Suppressor macrophage treated with lipopolysaccharide for 4 hours (primary cell): ENCODE results near the gene OXSR1.
"Not testable (repeated sequence)": the region's sequence is repeated elsewhere in the genome, so short reads cannot be mapped to it uniquely, and the experiment has no call there.

ENCODE experiments used
- DNase-seq: peaks from one replicate; pipeline ENCODE4 v3.0.0-alpha.2; 2020

OXSR1 gene

GRCh38 chr3:38169027-38169317 lies 3.6 kb downstream of the OXSR1 start:
- DNase-seq = peak; percentile 56

DNA sequence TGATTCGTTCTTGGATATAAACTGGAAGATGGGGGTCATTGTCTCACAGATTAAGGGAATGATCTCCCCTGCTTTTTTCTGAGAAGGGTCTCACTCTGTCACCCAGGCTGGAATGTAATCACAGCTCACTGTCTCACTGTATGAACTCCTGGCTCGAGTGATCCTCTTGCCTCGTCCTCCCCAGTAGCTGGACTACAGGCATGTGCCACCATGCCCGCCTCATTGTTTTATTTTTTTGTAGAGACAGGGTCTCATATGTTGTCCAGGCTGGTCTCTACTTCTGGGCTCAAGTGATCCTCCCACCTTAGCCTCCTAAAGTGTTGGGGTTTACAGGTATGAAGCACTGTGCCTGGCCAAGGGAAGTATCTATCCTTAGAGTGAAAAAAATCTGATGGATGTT lies 5.4 kb downstream of the OXSR1 start:
- DNase-seq = no peak

DNA sequence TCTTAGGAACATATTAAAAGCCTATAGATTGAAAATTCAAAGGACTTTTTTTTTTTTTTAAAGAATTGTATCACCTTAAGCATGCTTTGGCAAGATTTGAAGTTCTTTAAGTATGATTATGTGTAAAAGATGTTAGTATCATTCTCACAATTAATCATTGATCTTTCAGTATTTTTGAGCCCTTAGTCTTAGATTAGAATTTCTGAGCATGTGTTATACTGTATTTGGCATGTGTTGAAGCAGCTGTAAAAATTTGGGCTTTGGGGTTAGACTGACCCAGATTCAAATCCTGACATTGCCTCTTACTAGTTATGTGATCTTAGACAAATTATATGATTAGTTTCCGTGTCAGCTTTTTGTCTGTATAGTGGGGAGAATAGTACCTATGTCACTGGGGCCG lies 6.3 kb downstream of the OXSR1 start:
- no peak for DNase-seq

DNA sequence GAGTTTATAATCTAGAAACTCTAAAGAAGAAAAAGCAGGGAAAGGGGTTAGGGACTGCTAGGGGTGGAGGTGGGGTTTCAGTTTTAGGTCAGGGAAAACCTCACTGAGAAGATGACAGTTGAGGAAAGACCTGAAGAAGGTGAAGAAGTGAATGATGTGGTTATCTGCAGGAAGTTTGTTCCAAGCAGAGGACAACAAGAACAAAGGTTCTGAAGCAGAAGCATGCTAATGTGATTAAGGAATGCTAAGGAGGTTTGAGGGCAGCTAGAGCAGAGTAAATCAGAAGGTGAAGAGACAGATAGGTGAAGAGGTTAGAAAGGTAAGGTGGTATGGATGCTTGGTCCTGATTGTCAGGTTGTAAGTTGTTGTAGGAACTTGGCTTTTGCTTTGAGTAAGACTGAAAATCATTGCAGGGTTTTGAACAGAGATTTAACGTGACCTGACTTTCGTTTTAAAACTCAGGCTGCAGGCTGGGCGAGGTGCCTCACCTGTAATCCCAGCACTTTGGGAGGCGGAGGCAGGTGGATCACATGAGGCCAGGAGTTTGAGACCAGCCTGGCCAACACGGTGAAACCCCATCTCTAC lies 8.6 kb downstream of the OXSR1 start:
- DNase-seq = no peak

GRCh38 chr3:38177181-38177580 lies 11.8 kb downstream of the OXSR1 start:
- no peak for DNase-seq

DNA sequence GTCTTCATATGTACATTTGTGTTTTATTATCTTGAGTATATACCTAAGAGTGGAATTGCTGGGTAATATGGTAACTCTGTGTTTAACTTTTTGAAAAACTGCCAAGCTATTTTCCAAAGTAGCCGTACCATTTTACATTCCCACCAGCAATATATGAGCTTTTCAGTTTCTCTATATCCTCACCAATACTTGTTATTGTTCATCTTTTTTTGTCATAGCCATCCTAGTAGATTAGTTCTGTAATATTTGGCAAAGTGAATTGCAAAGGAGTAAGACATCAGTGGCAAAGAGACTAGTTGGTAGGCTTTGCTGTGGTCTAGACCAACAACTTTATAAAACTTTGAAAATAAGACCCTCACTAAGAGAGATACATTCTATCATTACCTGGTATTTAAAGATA lies 21.4 kb downstream of the OXSR1 start:
- DNase-seq = no peak

GRCh38 chr3:38190481-38190881 lies 25.1 kb downstream of the OXSR1 start:
- no peak for DNase-seq

DNA sequence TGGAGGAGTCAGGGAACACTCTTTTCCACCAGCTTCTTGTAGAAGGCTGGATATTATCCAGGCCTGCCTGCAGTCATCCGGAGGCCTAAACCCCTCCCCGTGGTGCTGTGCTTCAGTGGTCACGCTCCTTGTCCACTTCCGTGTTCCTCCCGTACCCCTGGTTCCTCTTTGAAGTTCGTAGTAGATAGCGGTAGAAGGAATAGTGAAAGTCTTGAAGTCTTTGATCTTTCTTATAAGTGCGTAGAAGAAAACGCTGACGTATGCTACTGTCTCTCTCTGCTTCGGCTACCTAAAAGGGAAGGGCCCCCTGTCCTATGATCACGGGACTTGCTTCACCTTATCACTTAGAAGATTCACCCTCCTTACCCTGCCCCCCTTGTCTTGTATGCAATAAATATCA lies 37.6 kb downstream of the OXSR1 start:
- DNase-seq = not testable (repeated sequence)

DNA sequence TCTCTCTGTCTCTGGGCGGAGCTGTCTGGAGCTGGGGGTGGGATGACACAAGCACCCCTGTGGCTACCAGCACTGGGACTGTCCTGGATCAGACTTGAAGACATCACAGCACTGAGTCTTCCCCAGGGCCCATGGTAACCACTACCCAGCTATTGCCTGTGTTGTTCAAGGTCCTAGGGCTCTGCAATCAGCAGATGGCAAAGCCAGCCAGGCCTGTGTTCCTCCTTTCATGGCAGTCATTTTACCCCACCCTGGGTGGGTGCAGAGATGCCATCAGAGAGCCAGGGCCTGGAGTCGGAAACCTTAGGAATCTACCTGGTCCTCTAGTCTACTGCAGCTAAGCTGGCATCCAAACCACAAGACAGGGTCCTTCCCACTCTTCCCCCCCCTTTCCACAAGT lies 38.4 kb downstream of the OXSR1 start:
- no peak for DNase-seq

DNA sequence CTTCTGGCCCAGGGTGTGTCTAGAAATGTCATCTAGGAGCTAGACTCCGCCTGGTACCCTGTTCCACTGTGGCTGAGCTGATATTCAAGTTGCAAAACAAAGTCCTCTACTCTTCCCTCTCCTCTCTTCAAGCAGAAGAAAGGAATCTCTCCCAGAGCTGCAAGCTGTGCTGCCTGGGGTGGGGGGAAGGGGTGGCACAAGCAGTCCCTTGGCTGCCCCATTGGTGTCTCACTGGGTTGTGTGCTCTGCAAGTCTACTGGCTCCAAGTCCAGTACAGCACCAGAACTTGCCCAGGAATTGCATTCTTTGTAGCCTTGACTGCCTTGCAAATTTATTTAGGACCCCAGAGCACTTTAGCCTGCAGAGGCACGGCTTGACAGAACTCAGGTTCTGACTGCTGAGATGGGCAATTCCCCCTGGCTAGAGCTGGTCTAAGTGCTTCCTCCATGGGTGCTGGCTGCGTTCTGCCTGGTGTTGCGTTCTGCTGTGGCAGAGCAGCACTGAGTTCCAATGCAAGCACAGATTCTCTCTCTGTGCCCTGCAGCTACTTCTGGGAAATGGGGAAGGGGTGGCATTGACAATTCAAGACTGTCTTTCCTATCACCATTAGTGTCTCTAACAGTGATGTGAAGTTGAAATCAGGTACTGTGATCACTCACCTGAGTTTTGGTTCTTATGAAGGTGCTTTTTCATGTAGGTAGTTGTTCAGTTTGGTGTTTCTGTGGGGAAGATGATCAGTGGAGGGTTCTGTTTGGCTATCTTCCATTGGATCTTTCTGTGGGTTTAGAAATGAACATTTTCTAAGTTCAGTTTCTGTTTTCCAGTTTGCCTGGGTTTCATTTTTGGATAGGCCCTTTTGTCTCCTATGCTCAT lies 39.5 kb downstream of the OXSR1 start:
- DNase-seq = peak; percentile 9

GRCh38 chr3:38205472-38205805 lies 40.1 kb downstream of the OXSR1 start:
- no peak for DNase-seq

GRCh38 chr3:38207254-38208003 lies 42.1 kb downstream of the OXSR1 start:
- DNase-seq = peak; percentile 42

DNA sequence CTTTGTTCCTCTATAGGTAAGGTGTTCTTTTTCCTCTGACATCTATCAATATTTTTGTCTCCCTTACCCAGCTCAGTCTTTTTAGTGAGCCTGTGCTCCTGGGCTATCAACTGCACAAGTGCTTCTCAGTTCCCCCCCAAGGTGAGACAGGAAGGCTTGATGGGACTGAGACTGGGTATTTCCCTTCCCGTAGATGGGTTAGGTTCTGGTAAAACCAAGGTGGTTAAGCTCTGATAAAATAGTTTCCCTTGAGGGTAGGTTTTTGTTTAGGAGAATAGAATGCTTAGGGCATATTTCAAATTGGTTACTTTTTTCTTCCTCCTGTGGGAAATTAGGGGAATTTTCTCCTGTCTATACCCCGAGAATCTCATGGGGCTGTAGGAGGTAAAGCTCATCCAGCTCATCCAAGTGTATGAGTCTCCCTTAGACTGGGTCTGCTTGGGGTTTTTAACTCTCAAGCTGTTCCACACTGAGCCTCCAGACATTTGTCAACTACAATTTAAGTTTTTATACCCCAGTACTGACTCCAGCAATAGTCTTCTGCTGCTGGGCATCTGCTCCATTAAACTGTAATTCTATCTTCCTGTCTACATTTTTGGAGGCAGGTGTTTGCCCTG lies 44.9 kb downstream of the OXSR1 start:
- DNase-seq = no peak

- DNase-seq = no peak
Observed at GRCh38 chr3:38212141-38212540, 46.8 kb downstream of the OXSR1 start.

DNA sequence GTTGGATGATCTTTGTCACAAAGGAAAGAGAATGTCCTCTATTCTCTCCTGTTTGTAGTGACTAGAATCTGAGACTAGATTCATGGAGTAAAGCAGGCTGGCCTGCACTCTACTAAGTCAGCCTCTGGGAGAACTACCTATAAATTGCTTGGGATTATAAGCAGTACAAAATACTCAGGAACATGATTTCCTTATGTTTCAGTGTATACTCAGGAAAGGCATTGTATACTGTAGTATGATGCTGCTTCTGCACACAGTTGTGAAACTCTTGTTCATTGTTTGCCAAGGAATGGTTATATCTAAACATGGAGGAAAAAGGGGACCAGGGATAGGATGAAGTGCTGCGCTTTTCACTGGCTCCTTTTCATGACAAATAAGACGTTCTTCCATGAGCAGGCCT lies 49.2 kb downstream of the OXSR1 start:
- no peak for DNase-seq

DNA sequence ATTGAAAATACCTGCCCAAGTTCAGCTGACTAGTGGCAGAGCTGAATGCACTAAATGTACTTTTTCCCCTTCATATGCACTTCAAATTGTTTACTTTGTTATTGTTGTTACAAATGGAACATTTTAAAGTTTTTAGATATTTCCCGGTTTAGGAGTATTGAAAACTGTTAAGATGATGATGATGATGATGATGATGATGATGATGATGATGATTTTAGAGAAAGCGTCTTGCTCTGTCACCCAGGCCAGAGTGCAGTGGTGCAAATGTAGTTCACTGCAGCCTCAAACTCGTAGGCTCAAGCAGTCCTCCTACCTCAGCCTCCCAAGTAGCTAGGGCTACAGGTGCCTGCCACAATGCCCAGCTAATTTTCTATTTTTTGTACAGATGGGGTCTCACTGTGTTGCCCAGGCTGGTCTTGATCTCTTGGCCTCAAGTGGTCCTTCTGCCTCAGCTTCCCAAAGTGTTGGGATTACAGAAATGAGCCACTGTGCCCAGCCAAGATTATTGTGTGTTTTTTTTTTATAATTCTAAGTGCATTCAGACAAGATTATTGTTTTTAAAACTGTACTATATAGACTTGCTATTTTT lies 54.4 kb downstream of the OXSR1 start:
- DNase-seq = no peak

DNA sequence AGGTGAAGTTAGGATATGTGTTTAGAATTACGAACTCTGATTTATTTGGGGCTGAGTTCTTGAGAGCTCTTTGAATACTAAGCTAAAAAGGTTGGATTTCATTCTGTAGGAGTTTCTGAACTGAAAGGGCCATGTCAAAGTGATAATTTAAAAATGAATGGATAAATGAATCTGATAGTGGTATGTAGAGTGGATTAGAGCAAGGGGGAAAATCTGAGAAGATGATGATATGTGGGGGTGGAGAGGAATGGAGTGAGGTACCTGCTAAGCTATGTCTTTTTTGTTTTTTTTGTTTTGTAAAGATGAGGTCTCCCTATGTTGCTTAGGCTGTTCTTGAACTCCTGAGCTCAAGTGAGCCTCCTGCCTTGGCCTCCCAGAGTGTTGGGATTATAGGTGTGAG lies 55.7 kb downstream of the OXSR1 start:
- no peak for DNase-seq

DNA sequence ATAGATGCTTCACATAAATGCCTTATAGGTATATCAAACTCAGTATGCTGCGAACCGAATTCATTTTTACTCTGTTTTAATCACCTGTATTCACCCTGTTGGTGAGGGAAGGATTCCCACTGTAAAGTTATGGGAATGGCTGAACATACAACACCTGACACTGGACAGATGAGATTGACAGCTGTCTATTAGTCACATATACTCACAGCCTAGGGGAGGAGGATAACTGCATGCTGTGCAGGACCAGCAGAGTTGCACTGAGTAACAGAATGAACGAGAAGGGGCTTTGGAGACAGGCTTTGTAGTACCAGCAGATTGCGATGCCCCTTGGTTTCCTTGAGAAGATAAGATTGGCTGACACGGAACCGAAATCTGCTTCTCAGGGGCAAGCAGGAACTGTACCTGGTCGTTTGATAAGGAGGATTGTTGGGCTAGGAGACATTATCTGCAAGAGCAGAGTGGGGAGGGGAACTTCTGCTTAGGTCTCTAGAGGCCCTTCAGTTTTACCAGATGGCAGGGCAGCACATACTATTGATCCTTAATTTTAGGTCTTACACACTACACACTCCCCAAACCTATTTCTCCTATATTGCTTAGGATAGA lies 56.8 kb downstream of the OXSR1 start:
- DNase-seq = no peak

DNA sequence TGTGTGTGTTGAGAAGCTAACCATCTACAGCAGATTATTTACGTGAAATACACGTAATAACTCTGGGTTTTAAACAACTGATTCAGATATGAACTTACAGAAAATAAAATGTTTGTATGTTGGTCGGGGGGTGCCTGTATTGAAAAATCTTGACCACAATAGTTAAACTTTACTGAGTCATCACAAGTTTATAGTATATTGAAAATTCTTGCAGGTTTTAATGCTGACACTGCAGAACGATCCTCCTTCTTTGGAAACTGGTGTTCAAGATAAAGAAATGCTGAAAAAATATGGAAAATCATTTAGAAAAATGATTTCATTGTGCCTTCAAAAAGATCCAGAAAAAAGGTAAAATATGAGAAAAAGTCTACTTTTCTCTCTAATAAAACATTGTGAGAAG lies 59.0 kb downstream of the OXSR1 start:
- no peak for DNase-seq

- no peak for DNase-seq
Observed at GRCh38 chr3:38226273-38226672, 60.9 kb downstream of the OXSR1 start.

DNA sequence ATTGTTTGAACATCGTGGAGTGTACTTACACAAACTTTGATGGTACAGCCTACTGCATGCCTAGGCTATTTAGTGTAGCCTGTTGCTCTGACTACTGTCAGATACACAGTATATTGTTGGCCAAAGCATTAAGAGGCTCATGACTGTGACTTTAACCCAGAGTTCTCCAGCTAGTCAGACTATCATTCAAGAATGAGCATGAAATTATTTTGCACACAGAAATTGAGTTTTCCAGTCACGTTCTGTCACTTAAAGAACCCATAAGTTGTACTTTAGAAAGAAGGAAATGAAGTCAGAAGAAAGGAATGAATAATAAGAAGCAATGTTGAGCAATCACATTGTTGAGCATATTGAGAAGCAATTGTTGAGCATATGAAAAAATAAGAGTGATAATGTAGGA lies 62.7 kb downstream of the OXSR1 start:
- DNase-seq = peak; percentile 24

- DNase-seq = no peak
Observed at GRCh38 chr3:38229036-38229435, 63.7 kb downstream of the OXSR1 start.

GRCh38 chr3:38232701-38233100 lies 67.4 kb downstream of the OXSR1 start:
- DNase-seq = no peak
